ENCODE data around the gene KCNJ3.

KCNJ3 gene

GRCh38 chr2:154707994-154708575, 9.6 kb downstream of the KCNJ3 start:
- no peak for DNase-seq

- no peak for DNase-seq
Observed at GRCh38 chr2:154709215-154709614, 10.7 kb downstream of the KCNJ3 start.

- no peak for DNase-seq
Observed at GRCh38 chr2:154710078-154710477, 11.6 kb downstream of the KCNJ3 start.

- DNase-seq, result no peak
Observed at GRCh38 chr2:154710685-154711084, 12.2 kb downstream of the KCNJ3 start.

- DNase-seq, result no peak
Observed at GRCh38 chr2:154713675-154714074, 15.2 kb downstream of the KCNJ3 start.

- DNase-seq, result no peak
Observed at GRCh38 chr2:154720651-154721050, 22.2 kb downstream of the KCNJ3 start.

- DNase-seq, result no peak
Observed at GRCh38 chr2:154724194-154724797, 25.8 kb downstream of the KCNJ3 start.

GRCh38 chr2:154740361-154740760, 41.9 kb downstream of the KCNJ3 start:
- DNase-seq, result no peak

GRCh38 chr2:154758871-154759270, 60.4 kb downstream of the KCNJ3 start:
- DNase-seq, result no peak

- no peak for DNase-seq
Observed at GRCh38 chr2:154762638-154763037, 64.1 kb downstream of the KCNJ3 start.

GRCh38 chr2:154771664-154772284, 73.3 kb downstream of the KCNJ3 start:
- no peak for DNase-seq

- DNase-seq, result no peak
Observed at GRCh38 chr2:154776825-154777224, 78.3 kb downstream of the KCNJ3 start.

- no peak for DNase-seq
Observed at GRCh38 chr2:154794406-154794805, 95.9 kb downstream of the KCNJ3 start.

- DNase-seq, result no peak
Observed at GRCh38 chr2:154795651-154796050, 97.2 kb downstream of the KCNJ3 start.

GRCh38 chr2:154804451-154804850, 106.0 kb downstream of the KCNJ3 start:
- no peak for DNase-seq

GRCh38 chr2:154813636-154814035, 115.1 kb downstream of the KCNJ3 start:
- no peak for DNase-seq

- DNase-seq, result no peak
Observed at GRCh38 chr2:154814856-154815255, 116.4 kb downstream of the KCNJ3 start.

GRCh38 chr2:154825358-154825757, 126.9 kb downstream of the KCNJ3 start:
- no peak for DNase-seq

GRCh38 chr2:154826827-154827226, 128.3 kb downstream of the KCNJ3 start:
- no peak for DNase-seq

GRCh38 chr2:154827286-154827685, 128.8 kb downstream of the KCNJ3 start:
- DNase-seq, result no peak

- DNase-seq, result no peak
Observed at GRCh38 chr2:154832711-154833110, 134.2 kb downstream of the KCNJ3 start.

GRCh38 chr2:154836632-154837031, 138.1 kb downstream of the KCNJ3 start:
- no peak for DNase-seq

GRCh38 chr2:154837035-154837434, 138.5 kb downstream of the KCNJ3 start:
- DNase-seq, result no peak

- no peak for DNase-seq
Observed at GRCh38 chr2:154844513-154844912, 146.0 kb downstream of the KCNJ3 start.

- no peak for DNase-seq
Observed at GRCh38 chr2:154846842-154847241, 148.3 kb downstream of the KCNJ3 start.

All from amniotic stem cell (primary cell).